Tibial nerve (tissue), 4 donors: ENCODE measurements around the gene CENPT.
"Not testable (repeated sequence)": the region's sequence is repeated elsewhere in the genome, so short reads cannot be mapped to it uniquely, and the experiment has no call there.

Experiments used
- CTCF ChIP-seq, 5 experiments: fragments of 200-600 bp in 3 of 5; fragments of 450-650 bp in 2 of 5; sonication (generic) in 3 of 5; IDR thresholded peaks; one replicate each; pipeline ENCODE4 v1.5.1; 2016 to 2019; ENCODE audit warnings: antibody characterized with exemption in 5 of 5, mild to moderate bottlenecking in 3 of 5, moderate library complexity in 2 of 5
- EP300 ChIP-seq, 2 donors: sonication (generic); formaldehyde crosslinking; IDR thresholded peaks; one replicate each; pipeline ENCODE4 v1.6.1; 2017; ENCODE audit warnings: antibody characterized with exemption in 2 of 2, mild to moderate bottlenecking in 1 of 2
- POLR2A ChIP-seq, 2 donors: fragments of 450-650 bp; IDR thresholded peaks; one replicate each; pipeline ENCODE4 v1.6.1; 2017; ENCODE audit warnings: antibody characterized with exemption in 2 of 2, mild to moderate bottlenecking in 2 of 2, moderate library complexity in 2 of 2

GRCh38 chr16:67864044-67864443 is 16.6 kb upstream of the CENPT start:
- TF ChIP-seq CTCF, POLR2A, EP300 (IDR thresholded peaks at IDR 0.05): not testable (repeated sequence)
